Fibroblast of gingiva (primary cell): Measurements from ENCODE around the gene PHF19.
A peak's percentile ranks its signal among the peaks of the same experiment; 100 is the strongest.

Source experiments
- DNase-seq: peaks from one replicate; pipeline ENCODE4 v3.0.0-alpha.2; 2011; ENCODE audit warnings: low read depth

The PHF19 gene

DNA sequence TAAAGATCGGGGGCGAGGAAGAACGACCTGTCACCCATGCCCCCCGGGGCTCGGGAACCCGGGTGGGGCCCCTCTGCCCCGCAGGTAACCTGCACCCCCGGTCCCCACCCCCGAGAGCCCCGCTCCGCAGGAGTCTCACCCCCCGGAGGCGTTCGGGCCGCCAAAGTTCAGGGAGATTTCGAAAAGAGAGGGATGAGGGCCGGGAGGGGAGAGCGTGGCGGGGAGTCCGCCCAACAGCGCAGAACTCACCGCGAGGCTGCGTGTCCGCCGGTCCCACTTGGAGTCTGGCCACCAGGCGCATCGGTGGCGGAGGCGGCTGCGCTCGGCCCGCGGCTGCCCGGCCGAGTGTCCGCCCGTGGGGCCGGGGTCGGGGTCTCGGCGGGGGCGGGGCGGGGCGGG is at the start of gene PHF19:
PHF19 (minus strand) TSS at position 347 of the 399 bp plus-strand sequence. CDS start 2,447 bp downstream, outside the sequence.
- peak; percentile 39 for DNase-seq

DNA sequence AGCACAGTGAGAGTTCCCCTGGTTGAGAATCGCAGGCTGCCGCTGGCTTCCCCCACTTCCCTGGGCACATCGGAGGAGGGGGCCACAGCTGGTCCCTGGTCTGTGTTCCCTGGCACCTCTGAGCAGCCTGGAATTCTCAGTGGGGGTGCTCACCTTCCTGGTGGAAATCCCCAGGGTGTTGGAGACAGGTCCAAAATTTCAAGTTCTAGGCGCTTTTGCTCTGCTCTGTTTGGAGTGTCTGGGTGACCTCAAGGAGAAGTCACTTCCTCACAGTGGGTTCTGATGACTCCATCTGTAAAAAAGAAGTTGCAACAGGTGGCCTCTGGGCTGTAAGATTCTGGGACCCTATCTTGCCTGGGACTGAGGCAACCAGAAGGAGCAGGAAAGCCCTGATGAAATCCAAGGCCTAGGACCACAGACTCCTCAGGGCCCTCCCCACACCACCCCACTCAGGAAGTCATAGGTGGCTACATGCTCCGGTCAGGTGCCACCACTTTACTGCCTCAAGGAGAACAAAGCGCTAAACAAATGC is 49.5 kb upstream of the PHF19 start, which contains the start of gene TRAF1:
TRAF1 (minus strand) TSS at position 400 of the 532 bp plus-strand sequence. CDS start 721 bp downstream, outside the sequence.
- DNase-seq, result no peak

DNA sequence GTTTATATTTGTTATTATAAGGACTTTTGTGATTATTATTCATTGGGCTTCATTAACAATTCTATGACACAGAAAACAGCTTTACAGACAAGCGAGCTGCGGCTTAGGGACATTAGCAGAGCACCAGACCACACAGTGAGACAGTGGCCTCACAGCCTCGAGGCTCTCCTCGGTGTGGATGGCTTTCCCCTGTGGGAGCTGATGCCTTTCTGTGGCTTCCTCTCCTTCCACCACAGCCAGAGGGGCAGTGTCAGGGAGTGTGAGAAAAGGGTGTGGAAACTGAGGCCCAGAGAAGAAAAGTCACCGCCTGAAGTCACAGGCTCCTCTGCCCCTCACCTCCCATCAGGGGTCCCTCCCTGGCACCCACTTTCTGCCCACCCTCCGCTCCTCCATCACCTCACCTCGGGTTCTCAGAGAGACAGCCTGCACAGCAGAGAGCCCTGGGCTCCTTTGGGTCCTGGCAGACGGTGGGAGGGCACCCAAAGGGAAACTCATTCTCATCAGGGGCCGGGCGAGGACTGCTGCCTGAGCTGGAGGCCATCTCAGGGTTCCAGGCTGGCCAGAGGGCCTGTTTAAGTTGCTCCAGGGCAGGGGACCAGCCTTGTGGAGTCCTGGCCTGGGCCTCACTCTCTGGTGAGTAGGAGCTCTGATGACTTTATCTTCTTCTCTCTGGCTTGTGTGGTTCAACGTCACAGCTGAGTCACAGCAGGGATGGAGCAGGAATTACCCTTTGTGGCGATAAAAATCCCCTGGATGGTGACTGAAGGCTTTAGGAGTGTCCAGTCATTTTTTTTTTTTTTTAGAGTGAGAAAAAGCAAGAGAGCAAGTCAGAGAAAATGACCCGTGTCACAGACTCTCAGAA is 48.8 kb upstream of the PHF19 start:
- DNase-seq, result peak; percentile 56

DNA sequence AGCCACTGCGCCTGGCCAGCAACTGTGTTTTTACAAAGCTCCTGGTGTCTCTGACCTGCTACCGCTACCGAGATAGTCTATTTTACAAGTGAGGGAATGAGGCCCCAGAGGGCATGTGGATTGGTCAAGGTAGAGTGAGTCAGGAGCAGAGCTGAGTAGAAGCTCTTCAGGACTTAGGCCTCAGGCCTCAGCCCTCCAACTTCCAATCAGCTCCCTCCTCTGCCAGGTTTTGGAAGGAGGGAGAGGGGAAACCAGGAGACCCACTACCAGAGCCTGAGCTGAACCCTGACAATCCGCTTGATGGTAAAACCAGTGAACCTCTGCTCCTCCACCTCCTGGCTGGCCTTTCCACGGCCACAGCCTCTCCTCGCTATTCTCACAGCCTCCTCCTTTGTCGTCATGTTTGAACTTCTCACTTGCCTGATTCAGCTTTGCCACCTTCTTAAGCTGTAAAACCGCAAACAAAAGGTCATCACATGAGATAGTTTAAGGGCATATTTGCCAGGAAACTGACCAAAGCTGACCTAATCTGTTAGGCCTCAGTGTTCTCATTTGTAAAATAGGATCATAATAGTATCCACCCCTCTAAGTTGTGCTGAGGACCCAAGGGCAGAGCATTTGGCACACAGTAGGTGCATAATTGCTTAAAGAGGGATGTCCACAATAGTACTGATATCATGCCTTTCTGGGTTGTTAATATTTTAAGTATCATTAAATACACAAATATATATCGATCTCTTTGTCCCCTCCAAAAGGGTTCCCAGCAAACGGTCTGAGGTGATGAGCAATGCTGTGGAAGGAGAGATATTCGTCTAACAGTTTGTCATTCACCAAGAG is 47.9 kb upstream of the PHF19 start:
- DNase-seq, result no peak

DNA sequence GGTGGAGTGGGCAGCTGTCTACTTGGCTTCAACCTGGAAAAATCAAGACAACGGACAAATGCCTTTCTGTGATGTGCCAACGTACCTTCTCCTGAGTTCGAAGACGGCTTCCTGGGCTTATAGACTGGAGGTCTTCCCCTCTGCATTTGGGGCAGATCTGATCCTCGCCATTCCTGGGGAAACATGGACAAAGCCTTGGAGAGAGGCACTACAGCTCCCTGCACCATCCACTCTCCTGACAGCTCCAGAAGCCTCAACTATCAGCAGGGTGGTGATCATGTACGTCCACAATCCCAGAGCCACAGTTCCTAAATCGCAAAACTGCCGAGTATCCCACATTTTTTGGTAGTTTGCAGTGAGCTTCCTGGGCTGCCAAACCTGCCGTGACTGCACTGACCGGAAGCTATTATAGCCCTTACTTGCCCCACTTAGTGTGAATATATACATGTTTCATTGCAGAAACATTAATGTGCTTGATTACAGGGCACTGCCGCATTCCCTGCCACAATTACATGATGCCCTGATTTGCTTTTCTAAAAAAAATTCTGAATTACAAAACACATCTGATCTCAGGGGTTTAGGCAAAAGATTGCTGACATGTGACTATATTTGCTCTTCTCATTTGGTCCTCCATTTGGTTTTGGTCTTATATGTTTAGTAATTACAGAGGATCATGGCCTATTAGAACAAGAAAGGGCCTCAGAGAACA is 46.8 kb upstream of the PHF19 start:
- no peak for DNase-seq

DNA sequence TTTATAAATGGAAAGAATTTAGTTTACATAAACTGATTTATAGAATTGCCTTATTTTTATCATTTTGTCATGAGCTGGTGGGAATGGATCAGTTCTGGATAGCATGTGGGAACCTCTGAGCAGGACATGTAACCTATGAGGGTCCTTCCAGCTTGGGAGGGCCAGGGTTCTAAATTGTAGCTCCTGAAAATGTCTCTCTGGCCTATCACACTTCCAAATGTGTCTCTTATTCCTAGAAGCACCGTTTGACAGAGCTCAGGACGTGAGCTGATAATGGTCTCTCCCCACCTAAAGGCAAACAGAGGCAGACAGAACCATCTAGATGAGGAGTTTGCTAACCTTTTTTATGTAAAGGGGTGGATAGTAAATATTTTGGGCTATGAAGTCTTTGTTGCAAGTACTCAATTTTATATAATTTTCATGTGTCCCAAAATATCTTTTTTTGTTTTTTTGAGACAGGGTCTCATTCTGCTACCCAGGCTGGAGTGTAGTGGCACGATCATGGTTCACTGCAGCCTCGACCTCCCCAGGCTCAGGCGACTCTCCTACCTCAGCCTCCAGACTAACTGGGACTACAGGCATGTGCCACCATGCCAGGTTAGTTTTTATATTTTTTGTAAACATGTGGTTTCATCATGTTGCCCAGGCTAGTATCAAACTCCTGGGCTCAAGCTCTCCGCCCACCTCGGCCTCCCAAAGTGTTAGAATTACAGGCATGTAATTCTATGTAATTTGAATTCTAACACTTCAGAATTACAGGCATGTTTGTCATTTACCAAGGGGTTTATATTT is 45.6 kb upstream of the PHF19 start:
- no peak for DNase-seq

DNA sequence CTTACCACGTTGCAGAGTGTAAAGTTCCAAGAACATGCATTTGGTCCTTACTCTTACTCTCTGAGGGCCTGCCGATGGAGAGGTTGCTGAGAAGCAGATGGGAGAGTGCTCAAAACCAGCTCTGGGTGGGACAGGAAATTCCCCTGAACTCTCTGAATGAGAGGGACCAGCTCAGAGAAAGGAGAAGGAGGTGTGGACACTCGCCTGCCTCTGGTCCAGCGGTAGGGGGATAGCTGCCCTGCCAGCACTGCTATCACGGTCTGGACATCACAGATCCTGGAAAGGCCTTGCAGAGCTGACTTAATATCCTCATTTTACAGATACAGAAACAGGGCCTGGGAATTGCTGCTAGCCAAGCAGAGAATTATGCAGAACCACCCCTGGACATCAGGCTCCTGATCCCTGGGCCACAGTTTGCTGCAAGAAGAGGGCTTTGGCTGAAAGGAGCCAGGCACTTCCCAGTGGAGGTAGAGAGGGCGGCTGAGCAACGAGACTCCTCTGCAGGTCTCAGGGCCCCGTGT is 44.7 kb upstream of the PHF19 start:
- DNase-seq, result no peak

DNA sequence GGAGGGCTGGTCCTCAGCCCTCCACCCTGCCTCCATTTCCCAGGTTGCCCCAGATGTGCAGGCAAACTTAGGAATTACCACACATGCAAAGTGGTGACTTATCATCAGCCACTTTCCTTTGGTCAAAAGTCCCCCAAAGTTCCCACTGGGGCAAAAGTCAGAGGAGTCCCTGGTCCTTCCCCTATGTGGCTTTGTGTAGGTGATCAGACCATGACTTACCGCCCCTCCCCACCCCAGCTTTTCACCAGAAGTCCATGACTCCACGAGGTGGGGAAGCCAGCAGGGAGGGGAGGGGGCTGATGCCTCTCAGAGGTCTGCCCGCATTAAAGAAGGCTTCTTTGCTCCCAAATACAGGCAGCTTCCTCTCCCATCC is 43.8 kb upstream of the PHF19 start:
- DNase-seq, result no peak

DNA sequence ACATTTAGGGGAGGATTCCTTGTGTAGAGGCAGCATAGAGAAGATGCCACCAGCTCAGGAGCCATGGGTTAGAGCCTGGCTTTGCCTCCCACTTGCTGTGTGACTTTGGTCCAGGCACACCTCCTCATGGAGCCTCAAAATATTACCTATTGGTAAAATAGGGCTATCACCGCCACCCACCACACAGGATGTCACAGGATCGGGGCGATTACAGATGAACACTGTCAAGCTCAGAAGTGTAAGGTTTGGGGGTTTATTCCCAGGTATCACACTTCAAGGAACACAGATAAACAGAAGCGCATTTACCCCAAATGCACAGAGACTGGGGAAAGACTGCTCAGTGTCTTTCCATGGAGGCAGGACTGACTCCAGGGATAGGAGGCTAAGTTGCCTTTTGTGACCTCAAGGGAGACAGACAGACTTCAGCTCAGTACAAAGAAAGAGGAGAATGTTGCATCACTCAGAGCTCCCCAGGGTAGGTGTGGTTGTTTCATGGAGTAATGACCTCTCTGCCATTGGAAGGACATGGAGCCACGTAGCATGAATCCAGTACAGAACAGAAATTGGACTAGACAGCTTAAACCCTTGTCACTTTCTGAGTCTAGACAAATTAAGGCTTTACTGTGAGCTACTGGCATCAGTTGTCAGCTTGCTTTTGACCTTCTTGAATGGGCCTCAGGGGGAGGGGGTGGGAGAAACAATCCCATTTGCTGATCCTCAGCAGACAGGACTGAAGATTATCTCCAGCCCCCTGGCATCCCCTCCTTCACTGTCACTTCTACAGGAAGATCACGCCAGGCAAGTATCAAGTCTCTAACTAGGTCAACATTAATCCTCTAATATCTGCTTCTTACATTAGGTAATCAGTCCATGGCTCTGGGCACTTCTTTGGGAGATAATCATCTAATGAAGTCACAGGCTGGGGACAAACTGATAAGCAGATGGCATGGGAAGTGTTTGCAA is 43.1 kb upstream of the PHF19 start:
- DNase-seq, result peak; percentile 36

DNA sequence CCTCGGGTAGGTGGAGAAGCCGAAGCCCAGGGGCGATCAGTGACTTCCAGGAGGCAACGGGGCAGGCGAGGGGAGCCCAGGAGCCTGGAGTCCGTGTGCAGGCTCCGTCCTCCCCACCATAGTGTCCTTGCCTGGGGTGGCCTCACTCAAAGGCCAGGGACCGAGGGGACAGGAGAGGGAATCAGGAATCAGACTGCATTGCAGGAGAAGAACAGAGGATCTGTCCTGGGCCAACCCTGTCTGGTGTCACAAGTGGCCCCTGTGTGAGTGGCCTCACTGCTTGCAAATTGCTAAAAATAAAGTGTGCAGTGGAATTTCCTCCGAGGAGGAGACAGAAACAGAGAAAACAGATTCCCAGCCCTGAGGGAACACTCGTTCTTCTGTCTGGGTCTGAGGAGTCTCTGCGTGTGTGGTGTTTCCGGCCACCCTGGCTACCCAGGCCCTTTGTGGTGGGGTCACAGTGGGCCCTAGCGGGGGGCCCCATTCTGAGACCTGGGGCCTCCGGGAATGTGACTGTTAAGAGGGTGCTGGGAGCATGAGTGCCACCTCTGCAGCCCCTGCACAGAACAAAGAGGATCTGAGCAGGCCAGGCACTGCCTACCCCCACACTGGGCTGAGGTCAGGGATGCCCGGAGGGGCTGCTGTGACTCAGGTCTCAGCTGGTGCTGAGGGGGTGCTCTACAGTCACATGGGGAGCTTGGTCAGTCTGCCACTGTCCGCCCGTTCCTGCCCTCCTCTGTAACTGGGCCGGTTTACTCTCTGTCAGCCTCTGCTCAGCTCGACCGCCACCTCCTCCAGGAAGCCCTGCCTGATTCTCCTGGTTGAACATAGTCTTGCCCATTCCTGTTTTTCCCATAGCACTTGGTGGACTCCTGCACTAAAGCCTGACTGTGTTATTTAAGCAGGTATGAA is 42.2 kb upstream of the PHF19 start:
- DNase-seq, result peak; percentile 43

DNA sequence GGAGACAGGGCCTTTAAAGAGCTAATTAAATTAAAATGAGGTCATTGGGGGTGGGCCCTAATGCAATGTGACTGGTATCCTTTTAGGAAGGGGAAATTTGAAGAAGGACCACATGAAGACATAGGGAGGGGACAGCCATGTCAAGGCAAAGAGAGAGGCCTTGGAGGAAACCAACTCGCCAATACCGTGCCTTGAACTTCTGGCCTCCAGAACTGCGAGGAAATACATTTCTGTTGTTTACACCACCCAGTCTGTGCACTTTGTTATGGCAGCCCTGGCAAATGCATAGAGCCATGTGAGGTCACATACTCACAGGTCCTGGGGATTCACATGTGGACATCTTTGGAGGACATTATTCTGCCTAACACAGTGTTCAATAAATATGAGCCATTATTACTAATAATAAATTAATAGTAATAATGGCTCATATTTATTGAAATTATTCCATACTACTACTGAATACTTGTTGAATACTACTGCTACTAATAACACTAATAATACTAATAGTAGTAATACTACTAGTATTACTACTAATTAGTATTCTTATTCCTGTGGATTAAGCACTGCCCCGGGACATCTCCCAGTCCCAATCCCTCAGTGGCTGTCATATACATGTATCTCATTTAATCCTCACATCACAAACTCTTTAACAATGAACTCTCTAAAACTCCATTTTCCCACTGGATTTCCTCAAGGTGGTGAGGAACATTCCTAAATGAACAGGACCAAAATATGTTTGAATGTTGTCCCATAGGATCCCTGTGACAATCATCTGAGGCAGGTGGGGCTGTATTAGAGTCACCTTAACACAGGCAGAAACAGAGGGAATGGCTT is 41.2 kb upstream of the PHF19 start:
- no peak for DNase-seq

DNA sequence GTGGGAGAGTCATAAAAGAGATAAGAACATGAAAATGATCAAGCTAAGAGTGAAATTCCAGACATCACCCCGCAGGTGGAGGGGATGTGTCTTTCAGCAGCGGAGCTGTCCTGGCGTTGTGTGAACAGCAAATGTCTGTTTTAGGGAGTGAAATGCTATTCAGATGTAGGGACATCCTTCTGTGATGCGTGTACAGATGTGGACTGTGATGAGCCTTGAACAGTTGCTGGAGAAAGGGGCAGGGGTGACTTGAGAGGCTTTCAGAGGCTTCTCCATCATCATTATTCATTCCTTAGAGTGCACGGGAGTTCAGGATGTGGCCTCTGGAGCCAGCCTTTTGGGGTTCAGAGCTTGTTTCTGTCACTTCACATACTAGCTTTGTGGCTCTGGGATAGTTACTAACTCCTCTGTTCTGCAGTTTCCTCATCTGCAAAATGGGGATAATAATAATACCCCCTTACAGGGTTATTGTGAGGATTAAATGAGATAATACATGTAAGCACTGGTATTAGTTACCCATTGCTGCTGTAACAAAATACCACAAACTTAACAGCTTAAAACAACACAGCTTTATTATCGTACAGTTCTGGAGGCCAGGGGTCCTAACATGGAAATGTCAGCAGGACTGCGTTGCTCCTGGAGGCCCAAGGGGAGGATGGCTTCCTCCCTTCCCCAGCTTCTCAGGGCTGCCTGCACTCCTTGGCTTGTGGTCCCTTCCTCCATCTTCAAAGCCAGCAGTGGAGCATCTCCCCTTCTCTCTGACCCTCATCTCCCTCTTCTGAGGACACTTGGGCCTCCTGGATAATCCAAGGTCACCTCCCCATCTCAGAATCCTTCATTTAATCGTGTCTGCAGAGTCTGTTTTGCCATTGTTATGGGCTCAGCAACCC is 40.2 kb upstream of the PHF19 start:
- no peak for DNase-seq

DNA sequence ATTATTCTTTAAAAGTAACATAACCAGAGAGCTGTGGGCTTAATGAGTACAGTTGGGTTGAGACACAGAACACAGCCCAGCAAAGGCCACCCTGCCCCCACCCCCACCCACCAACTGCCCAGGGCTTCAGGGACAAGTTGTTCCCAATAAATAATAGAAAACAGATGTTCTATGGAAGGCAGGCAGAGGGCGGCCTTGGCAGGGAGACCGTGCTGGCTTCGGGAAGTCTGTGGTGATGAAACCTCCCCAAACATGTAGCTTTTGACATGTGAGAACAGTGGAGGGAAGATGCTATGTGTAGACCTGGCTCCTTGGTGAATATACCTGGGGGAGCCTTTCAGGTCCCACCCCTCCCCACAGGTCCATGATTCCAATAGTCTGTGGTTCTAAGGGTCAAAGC is 39.6 kb upstream of the PHF19 start:
- DNase-seq, result peak; percentile 96

DNA sequence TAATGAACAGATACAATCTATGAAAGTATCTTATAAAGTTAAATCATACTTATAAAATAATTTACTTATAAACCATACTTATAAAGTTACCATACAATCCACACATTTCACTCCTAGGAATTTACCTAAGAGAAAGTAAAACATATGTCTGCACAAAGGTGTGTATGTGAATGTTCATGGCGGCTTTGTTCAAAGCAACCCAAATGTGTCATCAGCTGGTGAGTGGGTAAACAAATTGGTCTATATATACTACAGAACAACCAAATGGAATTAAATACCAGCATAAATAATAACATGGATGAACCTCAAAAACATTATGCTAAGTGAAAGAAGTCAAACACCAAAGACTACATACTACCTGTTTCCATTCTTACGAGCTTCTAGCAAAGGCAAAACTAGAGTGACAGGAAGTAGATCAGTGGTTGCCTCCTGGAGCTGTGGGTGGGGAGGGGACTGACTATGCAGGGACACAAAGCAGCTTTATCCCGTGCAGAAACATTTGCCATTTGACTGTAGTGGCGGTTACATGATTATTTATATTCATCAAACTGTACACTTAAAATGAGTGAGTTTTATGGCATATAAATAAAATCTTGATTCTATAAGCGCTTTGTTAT is 39.0 kb upstream of the PHF19 start:
- no peak for DNase-seq

DNA sequence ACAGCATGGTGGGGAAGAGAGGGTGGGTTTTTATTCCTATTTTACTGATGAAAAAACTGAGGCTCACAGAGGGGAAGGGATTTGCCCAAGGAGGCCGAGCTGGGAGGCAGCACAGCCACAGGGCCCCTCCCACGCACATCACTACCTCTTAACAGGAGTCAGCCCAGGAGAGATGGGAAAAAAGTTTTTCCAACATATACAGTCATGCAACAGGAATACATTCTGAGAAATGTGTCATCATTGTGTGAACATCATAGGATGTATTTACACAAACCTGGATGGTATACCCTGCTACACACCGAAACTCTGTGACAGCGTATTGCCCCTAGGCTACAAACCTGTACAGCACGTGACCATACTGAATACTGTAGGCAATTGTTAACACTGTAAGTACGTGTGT is 38.0 kb upstream of the PHF19 start:
- peak; percentile 17 for DNase-seq

DNA sequence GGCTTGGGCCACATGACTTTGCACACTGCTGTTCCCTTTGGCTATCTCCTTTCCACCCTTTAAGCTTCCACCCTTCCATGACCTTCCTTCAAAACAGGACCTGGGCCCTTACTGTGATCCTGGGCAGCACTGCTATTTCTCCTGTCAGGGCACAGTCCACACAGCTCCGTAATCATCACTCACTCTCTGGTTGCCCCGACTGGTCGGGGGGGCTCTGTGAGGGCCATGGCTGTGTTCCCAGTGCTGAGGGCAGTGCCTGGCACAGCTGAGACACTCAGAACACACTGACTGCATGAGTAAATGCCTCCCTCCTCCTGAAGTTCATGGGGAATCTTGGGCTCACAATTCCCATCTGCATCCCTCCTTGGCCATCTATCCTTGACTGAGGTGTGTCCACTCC is 37.4 kb upstream of the PHF19 start:
- DNase-seq, result no peak
